HG02973 (cell line): Measurements from ENCODE around the gene GBP3.
"Not testable (repeated sequence)": the region's sequence is repeated elsewhere in the genome, so short reads cannot be mapped to it uniquely, and the experiment has no call there.

Experiments used
- ATAC-seq: cut with Tn5 transposase; IDR thresholded peaks from one replicate; pipeline ENCODE4 v1.9.1; 2021; ENCODE audit warnings: moderate library complexity; ENCODE audit not compliant: unreplicated experiment

Gene GBP3

DNA sequence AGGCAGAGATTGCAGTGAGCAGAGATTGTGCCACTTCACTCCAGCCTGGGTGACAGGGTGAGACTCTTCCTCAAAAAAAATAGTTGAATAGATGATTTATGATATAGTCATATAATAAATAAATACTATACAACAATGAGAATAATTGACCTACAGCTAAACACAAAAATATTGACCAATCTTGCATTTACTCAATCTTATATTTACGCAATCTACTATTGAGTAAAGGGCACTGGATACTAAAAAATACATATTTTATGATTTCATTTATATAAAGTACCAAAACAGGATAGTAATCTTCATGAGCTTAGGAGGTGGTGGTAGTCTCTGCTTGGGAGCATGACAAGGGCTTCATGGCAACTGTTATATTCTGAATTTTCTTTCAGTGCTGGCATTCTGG lies 19.1 kb upstream of the GBP3 start:
- ATAC-seq: no peak

DNA sequence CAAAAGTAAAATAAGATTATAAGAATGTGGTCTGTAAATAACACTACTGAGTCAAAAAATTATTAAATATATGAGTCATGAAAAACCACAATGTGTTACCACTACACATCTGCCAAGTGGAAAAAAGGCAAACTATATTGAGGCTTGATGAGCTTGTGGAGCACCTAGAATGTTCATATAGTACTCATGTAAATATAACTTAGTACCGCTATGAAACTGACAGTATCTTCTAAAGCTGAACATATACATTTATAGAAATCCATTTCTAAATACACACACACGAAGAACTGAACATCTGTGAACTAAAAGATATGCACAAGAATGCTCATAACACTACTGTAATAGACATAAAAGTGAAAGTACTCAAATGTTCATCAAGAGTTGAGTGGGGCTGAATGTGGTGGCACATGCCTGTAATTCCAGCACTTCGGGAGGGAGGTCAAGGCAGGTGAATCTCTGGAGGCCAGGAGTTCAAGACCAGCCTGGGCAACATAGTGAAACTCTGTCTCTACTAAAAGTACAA lies 18.5 kb upstream of the GBP3 start:
- ATAC-seq: peak; percentile 93

DNA sequence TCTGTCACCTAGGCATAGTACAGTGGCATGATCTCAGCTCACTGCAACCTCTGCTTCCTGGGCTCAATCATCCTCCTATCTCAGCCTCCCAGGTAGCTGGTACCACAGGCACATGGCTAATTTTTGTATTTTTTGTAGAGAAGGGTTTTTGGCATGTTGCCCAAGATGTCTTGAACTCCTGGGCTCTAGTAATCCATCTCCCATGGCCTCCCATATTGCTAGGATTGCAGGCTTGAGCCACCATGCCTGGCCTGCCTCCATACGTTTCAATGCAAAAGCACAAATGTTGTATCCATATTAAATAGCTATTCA lies 17.6 kb upstream of the GBP3 start:
- ATAC-seq: no peak

DNA sequence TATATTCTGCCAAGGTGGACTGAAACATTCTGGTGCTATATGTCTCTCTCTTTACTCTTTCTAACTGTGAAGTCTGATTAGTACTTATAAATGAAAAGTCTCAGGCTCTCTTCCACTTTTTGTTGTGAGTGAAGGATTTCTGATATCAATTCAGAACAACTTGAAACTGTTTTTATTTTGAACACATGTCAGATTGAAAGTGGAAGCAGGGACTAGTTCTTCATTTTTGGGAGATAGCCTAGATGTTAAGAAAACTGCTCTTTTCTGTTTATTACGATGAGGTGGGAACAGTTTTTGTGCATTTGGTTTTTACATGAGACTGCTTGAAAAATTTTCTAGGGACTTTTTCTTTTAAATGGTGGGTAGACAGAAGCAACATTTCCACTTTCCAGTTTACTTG lies 14.5 kb upstream of the GBP3 start:
- ATAC-seq: no peak

DNA sequence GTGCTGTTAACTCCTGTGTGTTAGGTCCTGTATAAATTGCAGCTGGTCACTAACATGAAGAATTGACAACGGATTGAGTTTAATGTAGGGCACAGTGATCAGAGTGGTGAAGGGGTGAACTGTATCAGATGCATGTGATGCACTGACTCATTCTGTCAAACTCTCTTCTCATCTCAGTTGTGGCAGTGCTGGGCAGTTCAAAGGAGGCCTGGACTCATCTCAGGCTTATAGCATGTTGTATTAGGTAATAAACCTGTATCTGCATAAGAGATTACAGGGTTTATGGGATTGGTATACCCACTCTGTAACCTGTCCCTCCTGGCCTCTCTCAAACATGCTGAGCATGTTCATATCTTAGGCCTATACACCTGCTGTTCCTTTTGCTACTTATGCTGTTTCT lies 12.4 kb upstream of the GBP3 start:
- no peak for ATAC-seq

DNA sequence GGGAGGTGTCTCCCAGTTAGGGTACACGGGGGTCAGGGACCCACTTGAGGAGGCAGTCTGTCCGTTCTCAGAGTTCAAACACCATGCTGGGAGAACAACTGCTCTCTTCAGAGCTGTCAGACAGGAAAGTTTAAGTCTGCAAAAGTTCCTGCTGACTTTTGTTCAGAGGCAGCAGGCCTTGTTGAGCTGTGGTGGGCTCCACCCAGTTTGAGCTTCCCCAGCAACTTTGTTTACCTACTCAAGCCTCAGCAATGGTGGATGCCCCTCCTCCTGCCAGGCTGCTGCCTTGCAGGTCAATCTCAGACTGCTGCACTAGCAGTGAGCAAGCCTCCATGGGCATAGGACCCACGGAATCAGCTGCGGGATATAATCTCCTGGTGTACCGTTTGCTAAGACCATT lies 11.3 kb upstream of the GBP3 start:
- not testable (repeated sequence) for ATAC-seq

DNA sequence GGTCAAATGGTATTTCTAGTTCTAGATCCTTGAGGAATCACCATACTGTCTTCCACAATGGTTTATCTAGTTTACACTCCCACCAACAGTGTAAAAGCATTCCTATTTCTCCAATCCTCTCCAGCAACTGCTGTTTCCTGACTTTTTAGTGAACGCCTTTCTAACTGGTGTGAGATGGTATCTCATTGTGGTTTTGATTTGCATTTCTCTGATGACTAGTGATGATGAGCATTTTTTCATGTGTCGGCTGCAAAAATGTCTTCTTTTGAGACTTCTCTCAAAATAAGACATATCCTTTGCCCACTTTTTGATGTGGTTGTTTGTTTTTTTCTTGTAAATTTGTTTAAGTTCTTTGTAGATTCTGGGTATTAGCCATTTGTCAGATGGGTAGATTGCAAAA lies 6.4 kb upstream of the GBP3 start:
- ATAC-seq: not testable (repeated sequence)

DNA sequence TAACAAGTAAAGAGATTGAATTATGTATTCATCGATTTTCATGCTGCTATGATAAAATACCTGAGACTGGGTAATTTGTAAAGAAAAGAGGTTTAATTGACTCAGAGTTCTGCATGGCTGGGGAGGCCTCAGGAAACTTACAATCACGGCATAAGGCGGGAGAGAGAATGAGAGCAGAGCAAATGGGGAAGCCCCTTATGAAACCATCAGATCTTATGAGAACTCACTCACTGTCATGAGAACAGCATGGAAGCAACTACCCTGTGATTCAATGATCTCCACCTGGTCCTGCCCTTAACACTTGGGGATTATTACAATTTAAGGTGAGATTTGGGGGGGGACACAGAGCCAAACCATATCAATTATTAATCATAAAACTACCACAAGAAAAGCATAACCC lies 3.3 kb upstream of the GBP3 start:
- no peak for ATAC-seq

DNA sequence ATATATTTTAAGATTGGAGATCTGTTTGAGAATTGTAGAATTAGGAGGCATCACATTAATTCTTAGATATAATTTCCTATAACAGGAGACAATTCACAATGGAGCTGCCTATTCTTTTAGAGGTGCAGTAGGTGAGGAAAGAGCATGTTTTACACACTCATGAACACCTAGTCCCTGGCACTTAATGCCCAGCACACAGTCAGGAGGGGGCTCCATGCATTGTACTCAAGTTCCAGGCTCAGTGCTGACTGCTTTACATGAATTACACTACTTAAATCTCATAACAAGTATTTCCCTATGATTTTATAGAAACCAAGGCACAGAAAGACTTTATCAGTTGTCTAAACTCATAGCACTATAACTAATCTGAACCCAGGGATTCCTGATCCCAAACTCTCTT lies 360 bp upstream of the GBP3 start:
- peak; percentile 18 for ATAC-seq

DNA sequence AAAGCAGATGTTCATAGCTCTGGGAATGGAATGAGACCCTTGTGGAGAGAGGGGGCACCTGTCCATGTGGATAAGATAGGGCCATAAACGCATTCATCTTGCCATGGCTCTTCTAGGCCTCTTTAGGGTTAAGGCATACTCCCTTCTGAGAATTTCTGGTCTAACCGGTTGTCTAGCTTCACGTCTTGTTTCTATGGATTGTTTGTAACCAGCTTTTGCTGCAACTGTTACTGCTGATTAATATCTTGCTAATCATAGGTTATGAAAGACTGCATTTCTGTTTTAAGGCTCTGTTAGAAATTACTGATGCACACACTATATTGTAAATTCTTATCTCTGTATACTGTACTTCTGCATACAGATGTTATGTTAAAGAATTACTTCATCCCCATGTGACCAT lies 4.3 kb downstream of the GBP3 start:
- ATAC-seq: not testable (repeated sequence)

DNA sequence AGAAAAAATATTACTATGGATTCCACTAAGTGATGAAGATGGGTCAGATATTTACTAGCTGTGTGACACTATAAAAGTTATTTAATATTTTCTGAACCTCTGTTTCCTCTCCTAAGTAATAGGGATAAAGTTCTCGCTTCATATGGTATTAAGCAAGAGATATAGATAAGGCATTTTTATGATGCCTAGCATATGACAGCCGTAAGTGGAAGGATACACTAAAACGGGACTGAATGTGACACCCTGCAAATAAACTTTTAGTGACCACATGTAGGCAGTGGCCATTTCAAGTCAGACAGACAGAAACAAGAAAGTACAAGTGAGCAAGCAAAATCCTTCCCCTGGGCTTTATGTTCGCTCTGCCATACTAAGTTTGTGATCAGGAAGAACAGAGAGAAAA lies 14.2 kb downstream of the GBP3 start:
- no peak for ATAC-seq

DNA sequence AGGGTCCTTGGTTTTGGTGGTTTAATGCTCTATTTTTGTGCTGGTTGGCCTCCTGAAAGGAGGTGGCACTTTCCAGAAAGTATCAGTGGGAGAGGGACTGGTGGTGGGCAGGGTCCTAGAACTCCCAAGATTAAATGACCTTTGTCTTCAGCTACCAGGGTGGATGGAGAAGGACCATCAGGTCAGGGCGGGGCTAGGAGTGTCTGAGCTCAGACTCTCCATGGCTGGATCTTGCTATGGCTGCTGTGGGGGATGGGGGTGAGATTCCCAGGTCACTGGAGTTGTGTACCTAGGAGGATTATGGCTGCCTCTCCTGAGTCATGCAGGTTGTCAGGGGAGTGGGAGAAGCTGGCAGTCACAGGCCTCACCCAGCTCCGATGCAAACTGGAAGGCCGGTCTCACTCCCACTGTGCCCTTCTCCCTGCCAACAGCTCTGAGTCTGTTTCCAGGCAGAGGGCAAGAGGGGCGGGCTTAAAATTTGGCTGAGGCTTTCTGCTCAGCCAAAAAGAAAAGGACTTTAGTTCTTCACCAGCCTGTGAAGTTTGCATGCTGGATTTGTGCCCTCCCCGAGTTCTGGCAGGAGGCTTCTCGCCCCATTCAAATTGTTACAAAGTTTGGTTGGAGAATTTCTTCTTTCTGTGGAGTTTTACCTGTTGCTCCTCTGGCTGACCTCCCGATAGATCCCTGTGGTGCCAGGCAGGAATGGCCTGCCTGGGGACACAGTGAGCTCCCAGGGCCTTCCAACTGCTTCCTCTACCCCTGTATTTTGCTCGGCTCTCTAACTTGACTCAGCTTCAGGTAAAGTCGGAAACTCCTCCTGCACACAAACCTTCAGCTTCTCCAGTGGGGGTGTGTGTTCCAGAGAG lies 17.1 kb downstream of the GBP3 start:
- no peak for ATAC-seq

DNA sequence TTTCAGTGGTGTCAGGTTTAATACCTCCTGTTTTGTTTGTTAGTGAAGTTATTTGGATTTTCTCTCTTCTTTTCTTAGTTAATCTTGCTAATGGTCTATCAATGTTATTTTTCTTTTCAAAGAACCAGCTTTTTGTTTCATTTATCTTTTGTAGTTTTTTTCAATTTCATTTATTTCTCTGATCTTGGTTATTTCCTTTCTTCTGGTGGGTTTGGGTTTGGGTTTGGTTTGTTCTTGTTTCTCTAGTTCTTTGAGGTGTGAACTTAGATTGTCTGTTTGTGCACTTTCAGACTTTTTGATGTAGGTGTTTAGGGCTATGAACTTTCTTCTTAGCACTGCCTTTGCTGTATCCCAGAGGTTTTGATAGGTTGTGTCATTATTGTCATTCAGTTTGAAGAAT lies 20.5 kb downstream of the GBP3 start:
- not testable (repeated sequence) for ATAC-seq

DNA sequence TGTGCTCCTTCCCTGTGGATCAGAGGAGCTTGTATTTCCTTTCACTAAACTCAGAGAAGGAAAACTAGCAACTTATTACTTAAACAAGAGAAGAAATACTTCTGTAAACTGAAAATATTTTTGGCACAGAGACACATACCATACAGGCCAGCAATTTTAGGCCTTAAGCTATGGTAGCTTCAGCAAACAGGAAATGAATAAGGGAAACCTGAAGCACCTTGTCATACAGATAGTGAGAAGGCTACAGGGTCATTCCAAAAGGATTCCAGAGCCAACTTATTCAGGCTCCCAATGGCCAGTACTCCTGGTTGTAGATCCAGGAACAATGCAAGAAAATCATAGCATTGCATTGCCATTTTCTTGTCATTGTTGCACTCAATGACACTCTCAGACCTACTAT lies 21.2 kb downstream of the GBP3 start:
- no peak for ATAC-seq

DNA sequence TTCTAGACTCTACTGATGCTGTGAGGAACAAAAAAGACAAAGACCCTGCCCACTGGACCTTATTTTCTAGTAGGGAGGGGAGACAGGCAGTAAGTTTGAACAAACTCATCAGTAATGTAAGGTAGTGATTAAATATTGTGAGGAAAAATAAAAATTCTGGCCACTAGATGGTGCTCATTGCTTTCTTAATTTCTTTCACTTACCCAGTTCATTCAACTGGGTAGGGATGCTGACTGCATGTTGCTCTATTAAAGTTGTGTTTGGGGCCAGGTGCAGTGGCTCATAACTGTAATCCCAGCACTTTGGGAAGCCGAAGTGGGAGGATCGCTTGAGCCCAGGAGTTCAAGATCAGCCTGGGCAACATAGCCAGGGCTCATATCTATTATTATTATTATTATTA lies 23.9 kb downstream of the GBP3 start:
- ATAC-seq: peak; percentile 68

DNA sequence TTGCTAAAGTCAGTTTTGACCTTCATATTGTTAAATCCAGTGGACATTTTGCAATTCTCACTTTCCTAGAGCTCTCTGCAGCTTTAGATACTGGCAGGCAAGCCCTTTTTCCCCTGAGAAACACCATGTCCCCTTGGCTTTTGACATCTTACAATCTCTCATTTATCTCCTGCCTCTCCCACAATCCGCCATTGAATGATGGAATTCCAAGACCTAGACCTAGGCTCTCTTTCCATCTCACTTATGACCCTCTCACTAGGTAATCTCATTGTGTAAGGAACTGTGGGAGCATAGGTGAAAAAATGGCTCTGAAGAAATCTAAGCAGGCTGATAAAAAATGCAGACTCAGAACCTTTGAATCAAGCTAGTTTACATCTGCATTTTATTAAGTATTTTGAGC lies 32.2 kb downstream of the GBP3 start:
- ATAC-seq: no peak

DNA sequence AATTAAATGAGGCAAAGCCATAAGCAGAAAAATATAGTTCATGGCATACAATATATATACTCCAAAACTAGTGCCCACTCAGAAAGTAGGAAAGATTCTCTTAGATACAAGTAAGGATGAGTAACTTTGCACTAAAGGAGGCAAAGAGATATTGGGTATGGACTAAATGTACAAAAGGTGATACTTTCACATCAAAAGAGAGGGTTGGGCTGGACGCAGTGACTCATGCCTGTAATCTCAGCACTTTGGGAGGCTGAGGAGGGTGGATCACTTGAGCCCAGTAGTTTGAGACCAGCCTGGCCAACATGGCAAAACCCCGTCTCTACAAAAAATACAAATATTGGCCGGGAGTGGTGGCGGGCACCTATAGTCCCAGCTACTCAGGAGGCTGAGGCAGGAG lies 37.0 kb downstream of the GBP3 start:
- no peak for ATAC-seq

DNA sequence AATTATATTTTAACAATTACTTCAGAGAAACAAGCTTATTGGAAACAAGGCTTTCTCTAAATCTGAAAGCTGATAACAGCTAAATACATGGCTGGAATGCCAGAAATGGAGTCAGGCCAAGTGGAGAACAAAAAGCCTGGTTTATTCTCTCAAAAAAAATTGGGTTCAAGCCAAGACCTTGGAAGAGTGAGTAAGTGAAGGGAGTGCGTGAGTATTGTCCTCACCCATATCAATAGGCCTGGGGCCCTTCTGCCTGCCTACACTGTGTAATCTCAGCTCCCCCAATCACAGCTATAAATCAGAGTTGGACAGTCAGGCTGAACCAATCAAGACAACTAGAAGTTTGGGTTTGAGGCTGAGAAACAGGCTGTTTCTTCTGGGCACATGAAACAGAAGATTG lies 37.6 kb downstream of the GBP3 start:
- ATAC-seq: no peak

DNA sequence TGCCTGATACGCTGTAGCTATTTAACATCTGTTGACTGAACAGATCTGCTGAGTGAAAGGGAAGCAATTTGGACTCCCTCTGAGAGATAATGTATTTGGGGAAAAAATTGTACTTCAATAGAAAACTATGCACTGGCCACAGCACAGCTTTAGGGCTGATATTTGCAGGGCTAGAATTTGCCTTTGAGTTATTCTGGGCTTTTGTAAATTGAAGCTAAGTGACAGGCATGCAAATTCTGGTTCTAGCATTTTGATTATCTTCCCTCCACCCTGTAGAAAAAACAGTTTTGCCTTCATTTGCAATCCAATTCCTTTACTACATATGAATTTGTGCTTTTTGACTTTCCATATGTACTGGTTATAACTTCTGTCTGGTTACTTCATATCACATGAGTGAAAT lies 38.1 kb downstream of the GBP3 start:
- no peak for ATAC-seq

DNA sequence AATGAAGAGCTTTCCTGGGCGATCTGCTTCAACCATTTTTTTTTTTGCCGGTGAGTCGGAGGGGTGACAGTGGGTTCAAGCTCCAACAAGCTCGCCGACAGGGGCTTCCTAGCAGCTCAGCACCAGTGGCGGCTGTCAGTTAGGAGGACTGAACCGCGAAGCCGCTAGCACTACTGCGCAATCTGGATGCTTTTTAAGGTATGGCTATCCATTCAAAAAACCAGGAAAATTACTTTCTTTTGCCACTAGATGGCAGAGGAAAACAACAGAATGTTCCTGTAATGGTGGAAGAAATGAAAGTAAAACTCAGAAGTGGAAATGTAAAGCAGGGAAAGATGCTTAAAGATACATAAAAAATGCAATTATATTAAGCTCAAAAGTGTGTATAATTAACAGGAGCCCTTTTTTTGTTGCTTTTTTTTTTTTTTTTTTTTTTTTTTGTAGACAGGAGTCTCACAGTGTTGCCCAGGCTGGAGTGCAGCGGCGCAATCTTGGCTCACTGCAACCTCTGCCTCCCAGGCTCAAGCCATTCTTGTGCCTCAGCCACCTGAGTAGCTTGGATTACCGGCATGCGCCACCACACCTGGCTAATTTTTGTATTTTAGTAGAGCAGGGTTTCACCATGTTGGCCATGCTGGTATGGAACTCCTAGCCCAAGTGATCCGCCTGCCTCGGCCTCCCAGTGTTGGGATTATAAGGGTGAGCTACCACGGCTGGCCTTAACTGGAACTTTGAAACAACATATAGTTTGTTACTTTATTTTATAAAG lies 38.7 kb downstream of the GBP3 start:
- no peak for ATAC-seq

DNA sequence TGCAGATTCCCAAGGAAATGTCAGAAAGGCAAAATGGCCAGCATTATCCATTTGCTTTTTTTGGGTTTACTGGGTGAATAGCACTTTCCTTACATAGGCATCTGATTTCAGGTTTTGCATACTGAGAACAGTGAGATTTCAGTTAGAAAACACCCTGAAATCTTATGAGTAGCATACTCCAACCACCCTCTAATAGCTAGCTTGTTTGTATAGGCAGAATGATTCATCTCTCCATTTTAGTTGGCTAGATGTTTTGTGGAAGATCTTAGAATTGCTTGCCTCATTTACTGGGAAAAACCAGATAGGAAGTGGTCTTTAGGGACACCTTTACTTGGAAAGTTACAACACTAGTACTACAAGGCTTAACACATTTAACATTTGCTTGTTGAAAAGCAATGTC lies 40.6 kb downstream of the GBP3 start:
- no peak for ATAC-seq

DNA sequence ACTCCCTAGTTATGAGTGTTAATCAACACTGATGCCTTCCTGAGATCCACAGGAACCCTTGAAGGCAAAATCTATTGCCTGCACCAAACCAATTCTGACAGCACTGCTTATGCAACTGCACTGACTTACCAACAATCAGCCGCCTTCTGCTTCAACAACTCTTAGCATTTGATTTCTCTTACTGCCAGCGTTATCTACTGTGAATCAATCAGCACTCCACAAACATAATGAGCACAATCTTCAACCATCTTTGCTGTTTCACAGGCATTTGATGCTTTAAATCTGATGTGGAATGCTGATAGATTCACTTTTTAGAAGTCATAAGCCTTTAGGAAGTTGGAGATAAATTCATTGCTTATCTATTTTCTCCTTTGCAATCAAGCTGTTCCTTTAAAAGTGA lies 41.2 kb downstream of the GBP3 start:
- not testable (repeated sequence) for ATAC-seq
